GM12878 (cell line): ENCODE results near the gene OR10H1. TPM values are rescaled to one million over a fixed set of nuclear protein-coding genes. Genes with fewer than 3 reads are reported as not detected.
A peak's percentile ranks its signal among the peaks of the same experiment; 100 is the strongest.

Source experiments
- BCL11A ChIP-seq: IDR thresholded peaks from 2 replicates; pipeline ENCODE4 v1.6.1; 2011; ENCODE audit warnings: low read depth, low read length
- E2F8 ChIP-seq: fragments of 450-650 bp; IDR thresholded peaks from 2 replicates; pipeline ENCODE4 v1.6.1; 2018; ENCODE audit warnings: mild to moderate bottlenecking, low read depth, moderate library complexity; ENCODE audit not compliant: partially characterized antibody
- EED ChIP-seq: sonication (generic); IDR thresholded peaks from 2 replicates; pipeline ENCODE4 v1.6.1; 2016; ENCODE audit warnings: antibody characterized with exemption, low read depth
- FOXM1 ChIP-seq: IDR thresholded peaks from 2 replicates; pipeline ENCODE4 v1.6.1; 2012; ENCODE audit warnings: low read depth, mild to moderate bottlenecking, inconsistent platforms, low read length, moderate library complexity
- JUND ChIP-seq: IDR thresholded peaks from 2 replicates; pipeline ENCODE4 v1.6.1; 2012; ENCODE audit warnings: low read depth, mild to moderate bottlenecking, low read length, improper control_type of control experiment, moderate library complexity
- MAX ChIP-seq: IDR thresholded peaks from 2 replicates; pipeline ENCODE4 v1.6.1; 2012; ENCODE audit warnings: low read depth, low read length, improper control_type of control experiment
- MLLT1 ChIP-seq: fragments of 450-650 bp; IDR thresholded peaks from 2 replicates; pipeline ENCODE4 v1.6.1; 2016; ENCODE audit warnings: mild to moderate bottlenecking
- NFYB ChIP-seq: IDR thresholded peaks from 2 replicates; pipeline ENCODE4 v1.6.1; 2011; ENCODE audit warnings: low read depth, mild to moderate bottlenecking, low read length, improper control_type of control experiment, moderate library complexity; ENCODE audit not compliant: insufficient read depth
- PBX3 ChIP-seq: IDR thresholded peaks from 2 replicates; pipeline ENCODE4 v1.6.1; 2011; ENCODE audit warnings: mild to moderate bottlenecking, low read depth, low read length, moderate library complexity; ENCODE audit not compliant: insufficient replicate concordance
- POLR2A ChIP-seq: IDR thresholded peaks from 2 replicates; pipeline ENCODE4 v1.6.1; 2011; ENCODE audit warnings: low read depth, mild to moderate bottlenecking, low read length
- POLR2AphosphoS5 ChIP-seq: IDR thresholded peaks from 2 replicates; pipeline ENCODE4 v1.6.1; 2011; ENCODE audit warnings: mild to moderate bottlenecking, low read length, inconsistent platforms
- RCOR1 ChIP-seq: conservative IDR thresholded peaks from 2 replicates; pipeline ENCODE4 v1.6.1; 2012; ENCODE audit warnings: low read depth, low read length, improper control_type of control experiment
- SUPT20H ChIP-seq: IDR thresholded peaks from 2 replicates; pipeline ENCODE4 v1.6.1; 2011; ENCODE audit warnings: low read depth, mild to moderate bottlenecking, low read length, moderate library complexity, borderline replicate concordance; ENCODE audit not compliant: control insufficient read depth
- TBL1XR1 ChIP-seq: IDR thresholded peaks from 2 replicates; pipeline ENCODE4 v1.6.1; 2012; ENCODE audit warnings: low read depth, low read length, improper control_type of control experiment
- USF2 ChIP-seq: IDR thresholded peaks from 2 replicates; pipeline ENCODE4 v1.6.1; 2011; ENCODE audit warnings: low read depth, low read length, improper control_type of control experiment, borderline replicate concordance
- YY1 ChIP-seq: IDR thresholded peaks from 2 replicates; pipeline ENCODE4 v1.6.1; 2011; ENCODE audit warnings: low read depth, mild to moderate bottlenecking, low read length
- ZNF384 ChIP-seq: IDR thresholded peaks from 2 replicates; pipeline ENCODE4 v1.6.1; 2012; ENCODE audit warnings: low read depth, mild to moderate bottlenecking, low read length, improper control_type of control experiment, borderline replicate concordance
- ZNF592 ChIP-seq: fragments of 450-650 bp; IDR thresholded peaks from 2 replicates; pipeline ENCODE4 v1.6.1; 2017; ENCODE audit warnings: mild to moderate bottlenecking, moderate library complexity
- polyA plus RNA-seq, 11 experiments: library from polyadenylated mRNA; depleted of rRNA in 4 of 11; unstranded in 6 of 11; stranded (reverse) in 5 of 11; fragments of >200 nt; fragmentation: Nextera tagmentation in 4 of 11; fragmentation: Illumina TruSeq in 1 of 11; extraction: Ambion mirVana in 4 of 11; extraction: Trizol in 1 of 11; gene quantifications; 1 replicate in 1 of 11; 2 replicates in 10 of 11; pipeline versions ENCODE4 v1.2.1 to v1.2.3, GENCODE V29; 2011 to 2016; ENCODE audit warnings: inconsistent platforms in 2 of 11, missing spikeins in 2 of 11, low read depth in 1 of 11
- total RNA-seq, 4 experiments: library from RNA; depleted of rRNA in 3 of 4; stranded (reverse); fragments of >200 nt in 3 of 4; fragmentation: Illumina TruSeq in 1 of 4; extraction: Trizol in 1 of 4; gene quantifications; 2 replicates each; pipeline versions ENCODE4 v1.2.1 to v1.2.3, GENCODE V29; 2013 to 2021

Gene OR10H1
- total and polyA plus RNA-seq, 10 of the 15 experiments (the other 5 are each of a cell fraction or from before 2014, with no cell fraction given): not detected

- TF ChIP-seq USF2: no peak
- 0 out of 2 replicates have a peak, but pooled peaks have one; percentile 12 for TF ChIP-seq EED
- peak; percentile 88 for TF ChIP-seq POLR2AphosphoS5
- TF ChIP-seq ZNF592: no peak
- TF ChIP-seq YY1: no peak
- peak; percentile 70 for TF ChIP-seq PBX3
- peak; percentile 100 for TF ChIP-seq POLR2A
- no peak for TF ChIP-seq JUND
- no peak for TF ChIP-seq RCOR1
- no peak for TF ChIP-seq BCL11A
- TF ChIP-seq TBL1XR1: no peak
- TF ChIP-seq NFYB: peak; percentile 98
- no peak for TF ChIP-seq FOXM1
- no peak for TF ChIP-seq SUPT20H
- no peak for TF ChIP-seq E2F8
- no peak for TF ChIP-seq ZNF384
- no peak for TF ChIP-seq MLLT1
- no peak for TF ChIP-seq MAX
Measured at GRCh38 chr19:15836330-15837220, 21.1 kb upstream of the OR10H1 start (continued).
